Right atrium auricular region (tissue), 2 donors: ENCODE measurements around the gene UPF1. TPM values are rescaled to one million over a fixed set of nuclear protein-coding genes. Genes with fewer than 3 reads are reported as not detected.

Experiments used
- DNase-seq: peaks from one replicate; pipeline ENCODE4 v3.0.0-alpha.2; 2019; ENCODE audit warnings: low spot score
- H3K27ac ChIP-seq, 2 donors: fragments of 200-600 bp; sonication (generic); 1 replicate in 1 of 2; 2 replicates in 1 of 2; pipeline ENCODE4 v1.5.1; 2016 to 2019
- H3K27me3 ChIP-seq, 2 donors: fragments of 200-600 bp; sonication (generic); one replicate each; pipeline versions ENCODE4 v1.5.1 to v1.6.0; 2017 to 2019
- H3K36me3 ChIP-seq: fragments of 200-600 bp; sonication (generic); one replicate; pipeline ENCODE4 v1.5.1; 2016
- H3K4me1 ChIP-seq, 2 donors: fragments of 200-600 bp; sonication (generic); one replicate each; pipeline versions ENCODE4 v1.5.1 to v1.6.0; 2017 to 2019
- H3K4me3 ChIP-seq, 2 donors: fragments of 200-600 bp; sonication (generic); 1 replicate in 1 of 2; 2 replicates in 1 of 2; pipeline ENCODE4 v1.5.1; 2017 to 2019; ENCODE audit warnings: mild to moderate bottlenecking in 1 of 2, moderate library complexity in 1 of 2
- H3K9me3 ChIP-seq, 2 donors: fragments of 200-600 bp; sonication (generic); one replicate each; pipeline ENCODE4 v1.5.1; 2019
- CTCF ChIP-seq, 2 donors: fragments of 200-600 bp; sonication (generic); IDR thresholded peaks; one replicate each; pipeline ENCODE4 v1.5.1; 2019; ENCODE audit warnings: antibody characterized with exemption in 2 of 2
- total RNA-seq, 2 donors: library from RNA; depleted of rRNA; stranded (reverse); fragments of >200 nt; gene quantifications; one replicate each; pipeline ENCODE4 v1.1.0, GENCODE V29; 2016

The UPF1 gene
- total RNA-seq: 10 to 100 TPM; 27.6 to 61.5 TPM

GRCh38 chr19:18831524-18832305 lies at the start of gene UPF1:
UPF1 (plus strand) TSS chr19:18831959; CDS start chr19:18832210, 251 bp downstream.
- H3K27me3 ChIP-seq: no peaks in the 10 kb centered on the region

GRCh38 chr19:18782559-18783225 lies 49.1 kb upstream of the UPF1 start:
- DNase-seq: no peak
- H3K27me3 ChIP-seq: peaks cover 6 to 8% of the 10 kb centered on the region in 2 donors
- no peak for TF ChIP-seq CTCF (IDR thresholded peaks at IDR 0.05)
- no peaks in the 10 kb centered on the region for H3K9me3 ChIP-seq
- no peak overlapping the region for H3K4me3 ChIP-seq
- H3K4me1 ChIP-seq: peaks cover 0 to 22% of the 10 kb centered on the region in 2 donors
- no peaks in the 10 kb centered on the region for H3K36me3 ChIP-seq
- no peak overlapping the region for H3K27ac ChIP-seq

More at GRCh38 chr19:18831524-18832305, at the start of gene UPF1:
- Histone ChIP-seq H3K4me3 (peak within 1 kb of the TSS; percentile 78 to 83), H3K9me3 (peaks cover 0 to 7% of the 10 kb centered on the region in 2 donors), H3K4me1 (peaks cover 0 to 37% of the 10 kb centered on the region in 2 donors), H3K27ac (peak within 1 kb of the TSS; percentile 78 to 82), H3K36me3 (peaks cover 9% of the 10 kb centered on the region)
- DNase-seq: peak; percentile 87
- TF ChIP-seq CTCF (IDR thresholded peaks at IDR 0.05): no peak

GRCh38 chr19:18783958-18784785 lies 47.6 kb upstream of the UPF1 start:
- no peaks in the 10 kb centered on the region for H3K36me3 ChIP-seq
- H3K4me3 ChIP-seq: no peak overlapping the region
- H3K27me3 ChIP-seq: peaks cover 18 to 21% of the 10 kb centered on the region in 2 donors
- no peak for DNase-seq
- H3K4me1 ChIP-seq: peaks cover 0 to 37% of the 10 kb centered on the region in 2 donors
- no peak for TF ChIP-seq CTCF (IDR thresholded peaks at IDR 0.05)
- H3K9me3 ChIP-seq: no peaks in the 10 kb centered on the region
- H3K27ac ChIP-seq: no peak overlapping the region

- Histone ChIP-seq H3K36me3 (no peaks in the 10 kb centered on the region), H3K27me3 (peaks cover 24 to 27% of the 10 kb centered on the region in 2 donors), H3K9me3 (no peaks in the 10 kb centered on the region), H3K4me3 (no peak overlapping the region), H3K27ac (no peak overlapping the region), H3K4me1 (peaks cover 0 to 42% of the 10 kb centered on the region in 2 donors)
- no peak for DNase-seq
- no peak for TF ChIP-seq CTCF (IDR thresholded peaks at IDR 0.05)
These were observed 47.0 kb upstream of the UPF1 start for GRCh38 chr19:18784786-18785120.

- peak overlapping the region; percentile 2 to 25 for H3K4me3 ChIP-seq
- peak; percentile 75 for DNase-seq
- TF ChIP-seq CTCF (IDR thresholded peaks at IDR 0.05): no peak
- no peaks in the 10 kb centered on the region for H3K9me3 ChIP-seq
- H3K36me3 ChIP-seq: no peaks in the 10 kb centered on the region
- no peak overlapping the region for H3K27ac ChIP-seq
- peaks cover 0 to 49% of the 10 kb centered on the region in 2 donors for H3K4me1 ChIP-seq
- peaks cover 31% of the 10 kb centered on the region in 2 donors for H3K27me3 ChIP-seq
These were observed 46.3 kb upstream of the UPF1 start for GRCh38 chr19:18785179-18786124.
